HepG2 (cell line): ENCODE data around the gene THBS4. TPM values are rescaled to one million over a fixed set of nuclear protein-coding genes. Genes with fewer than 3 reads are reported as not detected.

Experiments
- ATAC-seq: fragments of 200-7000 bp; cut with Tn5 transposase; 3 replicates; pipeline ENCODE4 v1.9.1; 2020; ENCODE audit warnings: mild to moderate bottlenecking, moderate library complexity
- BruUV-seq: library from RNA; stranded (reverse); fragments of 400-500 nt; replicated peaks from 2 replicates; lab custom pipeline; 2021; lab: Mats Ljungman, UMichigan
- CTCF ChIA-PET: fragments of 300-600 bp; formaldehyde crosslinking; extraction: SDS; loops from one replicate; lab custom pipeline; 2021; ENCODE audit warnings: low total read pairs, inconsistent platforms, low intra/inter-chr PET ratio; lab: Yijun Ruan, JAX
- POLR2A ChIA-PET: fragments of 350-600 bp; sonication (Branson Sonifier 250); formaldehyde crosslinking; loops from one replicate; lab custom pipeline; 2020; ENCODE audit warnings: antibody characterized with exemption, inconsistent platforms; lab: Yijun Ruan, JAX
- DNase-seq: peaks from one replicate; pipeline ENCODE4 v3.0.0-alpha.2; 2015; ENCODE audit warnings: low spot score
- FAIRE-seq: peaks from 3 replicates; lab custom pipeline; 2011; peaks lifted over from hg19 to GRCh38; lab: Jason Lieb, UNC
- H2AFZ ChIP-seq: one replicate; pipeline ENCODE4 v1.6.1; 2011; ENCODE audit warnings: low read length, inconsistent platforms
- H3K27ac ChIP-seq: fragments of 300-600 bp; 3 replicates; pipeline ENCODE4 v1.8.0; 2011; ENCODE audit warnings: mixed run types, mild to moderate bottlenecking, mixed read lengths, low read length, inconsistent platforms; ENCODE audit not compliant: insufficient read depth; ENCODE audit errors: extremely low read length
- H3K27me3 ChIP-seq, 2 experiments: fragments of 200-600 bp in 1 of 2; 2 replicates in 1 of 2; 3 replicates in 1 of 2; pipeline versions ENCODE4 v1.6.0 to v1.8.0; 2011; ENCODE audit warnings: low read length in 2 of 2, mild to moderate bottlenecking in 2 of 2, moderate library complexity in 2 of 2, inconsistent platforms in 1 of 2; ENCODE audit not compliant: insufficient read depth in 2 of 2, control insufficient read depth in 1 of 2
- H3K36me3 ChIP-seq, 2 experiments: fragments of 200-600 bp in 1 of 2; replicated peaks in 1 of 2; 2 replicates in 1 of 2; 3 replicates in 1 of 2; pipeline versions ENCODE4 v1.5.1 to v1.8.0; 2011; ENCODE audit warnings: low read length in 2 of 2, inconsistent platforms in 1 of 2; ENCODE audit not compliant: insufficient read depth in 2 of 2, control insufficient read depth in 1 of 2
- H3K4me1 ChIP-seq: 2 replicates; pipeline ENCODE4 v1.5.1; 2012; ENCODE audit warnings: low read length, inconsistent platforms; ENCODE audit not compliant: insufficient read depth
- H3K4me2 ChIP-seq: 2 replicates; pipeline ENCODE4 v1.6.0; 2011; ENCODE audit warnings: low read depth, low read length, inconsistent platforms
- H3K4me3 ChIP-seq, 3 experiments: fragments of 200-600 bp in 1 of 3; sonication (generic), shearing (Covaris generic) in 1 of 3; replicated peaks in 1 of 3; 2 replicates each; pipeline ENCODE4 v1.5.1; 2011 to 2016; ENCODE audit warnings: low read length in 3 of 3, inconsistent platforms in 2 of 3, low read depth in 2 of 3, mild to moderate bottlenecking in 2 of 3, control low read depth in 1 of 3, mixed read lengths in 1 of 3; ENCODE audit not compliant: insufficient read depth in 1 of 3
- H3K79me2 ChIP-seq: one replicate; pipeline ENCODE4 v1.6.1; 2011; ENCODE audit warnings: low read length, inconsistent platforms; ENCODE audit not compliant: insufficient read depth
- H3K9ac ChIP-seq: 2 replicates; pipeline ENCODE4 v1.6.0; 2011; ENCODE audit warnings: mild to moderate bottlenecking, low read depth, low read length, inconsistent platforms; ENCODE audit not compliant: insufficient read depth
- H3K9me3 ChIP-seq: 2 replicates; pipeline ENCODE4 v1.5.1; 2012; ENCODE audit warnings: mild to moderate bottlenecking, low read length
- H4K20me1 ChIP-seq: 2 replicates; pipeline ENCODE4 v1.6.0; 2011; ENCODE audit warnings: inconsistent platforms, mild to moderate bottlenecking, low read length, moderate library complexity; ENCODE audit not compliant: insufficient read depth
- CREBL2 ChIP-seq: sonication (generic); formaldehyde crosslinking; IDR thresholded peaks from 2 replicates; pipeline ENCODE4 v1.8.1; 2023; ENCODE audit warnings: missing genetic modification reagents, mild to moderate bottlenecking, borderline replicate concordance
- MTF2 ChIP-seq: sonication (generic); formaldehyde crosslinking; IDR thresholded peaks from 2 replicates; pipeline ENCODE4 v1.5.0; 2020; ENCODE audit warnings: missing genetic modification reagents, borderline replicate concordance
- MYPOP ChIP-seq: sonication (generic); formaldehyde crosslinking; IDR thresholded peaks from 2 replicates; pipeline ENCODE4 v1.8.1; 2023; ENCODE audit warnings: mild to moderate bottlenecking, moderate library complexity, missing genetic modification reagents
- NAIF1 ChIP-seq: sonication (generic); formaldehyde crosslinking; IDR thresholded peaks from 2 replicates; pipeline ENCODE4 v1.5.0; 2020; ENCODE audit warnings: mild to moderate bottlenecking, missing genetic modification reagents, borderline replicate concordance
- POLR2A ChIP-seq, 2 experiments: IDR thresholded peaks; 2 replicates each; pipeline ENCODE4 v1.6.1; 2011; ENCODE audit warnings: low read depth in 2 of 2, low read length in 2 of 2, mild to moderate bottlenecking in 1 of 2, moderate library complexity in 1 of 2; ENCODE audit not compliant: insufficient read depth in 1 of 2
- PRDM10 ChIP-seq: sonication (generic); formaldehyde crosslinking; IDR thresholded peaks from 2 replicates; pipeline ENCODE4 v1.4.0; 2020; ENCODE audit warnings: low read depth, missing genetic modification reagents
- RBAK ChIP-seq: sonication (generic); formaldehyde crosslinking; IDR thresholded peaks from 2 replicates; pipeline ENCODE4 v1.5.1; 2020; ENCODE audit warnings: mild to moderate bottlenecking, missing genetic modification reagents
- SMAD9 ChIP-seq: sonication (generic); formaldehyde crosslinking; IDR thresholded peaks from 2 replicates; pipeline ENCODE4 v1.5.1; 2020; ENCODE audit warnings: mild to moderate bottlenecking, missing genetic modification reagents
- SP140L ChIP-seq: sonication (generic); formaldehyde crosslinking; IDR thresholded peaks from 2 replicates; pipeline ENCODE4 v1.4.0; 2020; ENCODE audit warnings: missing genetic modification reagents, borderline replicate concordance
- STAG1 ChIP-seq: sonication (generic); formaldehyde crosslinking; IDR thresholded peaks from 2 replicates; pipeline ENCODE4 v1.4.0; 2020; ENCODE audit warnings: missing genetic modification reagents
- THAP11 ChIP-seq: IDR thresholded peaks from 2 replicates; pipeline ENCODE4 v1.6.1; 2016; ENCODE audit warnings: missing biosample characterization, missing genetic modification reagents
- ZBTB20 ChIP-seq: sonication (generic); formaldehyde crosslinking; IDR thresholded peaks from 2 replicates; pipeline ENCODE4 v1.8.1; 2023; ENCODE audit warnings: missing genetic modification reagents, low read depth, mild to moderate bottlenecking, borderline replicate concordance
- ZBTB44 ChIP-seq: sonication (generic); formaldehyde crosslinking; IDR thresholded peaks from 2 replicates; pipeline ENCODE4 v1.4.0; 2020; ENCODE audit warnings: missing genetic modification reagents
- ZEB1 ChIP-seq: IDR thresholded peaks from 2 replicates; pipeline ENCODE4 v1.6.1; 2012; ENCODE audit warnings: mild to moderate bottlenecking, low read depth, inconsistent platforms; ENCODE audit not compliant: insufficient replicate concordance
- ZNF232 ChIP-seq: sonication (generic); formaldehyde crosslinking; IDR thresholded peaks from 2 replicates; pipeline ENCODE4 v1.4.0; 2020; ENCODE audit warnings: missing genetic modification reagents, borderline replicate concordance
- ZNF30 ChIP-seq: sonication (generic); formaldehyde crosslinking; IDR thresholded peaks from 2 replicates; pipeline ENCODE4 v1.5.0; 2020; ENCODE audit warnings: mild to moderate bottlenecking, missing genetic modification reagents
- ZNF768 ChIP-seq: sonication (generic); formaldehyde crosslinking; IDR thresholded peaks from 2 replicates; pipeline ENCODE4 v1.4.0; 2020; ENCODE audit warnings: missing genetic modification reagents
- ZNF891 ChIP-seq: sonication (generic); formaldehyde crosslinking; IDR thresholded peaks from 2 replicates; pipeline ENCODE4 v1.5.0; 2020; ENCODE audit warnings: mild to moderate bottlenecking, missing genetic modification reagents
- WGBS: methylation state at CpG from one replicate; pipeline ENCODE4 v1.1.6; 2017; ENCODE audit warnings: low lambda C conversion rate; 5-methylcytosine and 5-hydroxymethylcytosine counted together
- in situ Hi-C: cut with HindIII; loops from 2 replicates; pipeline ENCODE4 v1.10.0; 2017; ENCODE audit warnings: low pct_unique_long_range_greater_than_20kb; ENCODE audit not compliant: extremely low pct_ligation_motif_present
- intact Hi-C: fragments of 100-400 bp; cut with micrococcal nuclease; formaldehyde crosslinking; loops from one replicate; pipeline ENCODE4 v1.10.0; 2022; ENCODE audit not compliant: unreplicated experiment
- polyA plus RNA-seq, 8 experiments: library from polyadenylated mRNA; depleted of rRNA in 3 of 8; stranded (reverse) in 7 of 8; unstranded in 1 of 8; fragments of >200 nt; fragmentation: Illumina TruSeq in 4 of 8; extraction: Trizol in 4 of 8; gene quantifications; 2 replicates each; pipeline versions ENCODE4 v1.2.1 to v1.2.3, GENCODE V29; 2011 to 2016; ENCODE audit warnings: low read depth in 4 of 8, missing spikeins in 1 of 8, mixed read lengths in 1 of 8; ENCODE audit not compliant: insufficient read depth in 1 of 8
- total RNA-seq, 5 experiments: library from RNA; depleted of rRNA; stranded (reverse); fragments of >200 nt; fragmentation: Illumina TruSeq; extraction: Trizol; gene quantifications; 2 replicates each; pipeline ENCODE4 v1.2.3, GENCODE V29; 2016; ENCODE audit warnings: low read depth in 1 of 5

THBS4 gene
- total and polyA plus RNA-seq, 2 of the 13 experiments (the other 11 are each of a cell fraction or from before 2014, with no cell fraction given) = 0.60 to 1.2 TPM

- POLR2A ChIA-PET = no interaction called here
- intact Hi-C loops = no loop called here
- TF ChIP-seq POLR2A (IDR thresholded peaks at IDR 0.05; ENCODE audit: insufficient read depth in 1 of 2, low read depth in 2 of 2, low read length in 2 of 2) = no peak
- no peak for TF ChIP-seq THAP11 (CRISPR knock-in tag)
- no peak for TF ChIP-seq ZBTB44 (CRISPR knock-in tag)
- no peak for TF ChIP-seq SP140L (CRISPR knock-in tag)
- TF ChIP-seq RBAK = no peak
- TF ChIP-seq ZNF891 (CRISPR knock-in tag) = no peak
- TF ChIP-seq ZEB1 = no peak
- no peak for TF ChIP-seq NAIF1 (CRISPR knock-in tag)
- TF ChIP-seq ZNF232 = no peak
- no peak for TF ChIP-seq MTF2 (CRISPR knock-in tag)
- no peak for TF ChIP-seq ZBTB20
- no peak for TF ChIP-seq MYPOP (CRISPR knock-in tag)
- TF ChIP-seq ZNF768 (CRISPR knock-in tag) = no peak
- no peak for TF ChIP-seq SMAD9 (CRISPR knock-in tag)
- TF ChIP-seq CREBL2 = no peak
- no peak for TF ChIP-seq PRDM10 (CRISPR knock-in tag)
- no peak for TF ChIP-seq STAG1 (CRISPR knock-in tag)
- no peak for TF ChIP-seq ZNF30 (CRISPR knock-in tag)
Observed at GRCh38 chr5:80002677-80003076, 32.5 kb upstream of the THBS4 start.

More at GRCh38 chr5:80002677-80003076, 32.5 kb upstream of the THBS4 start:
- in situ Hi-C loops = no loop called here
- H2AFZ ChIP-seq = no peak overlapping the region
- no peaks in the 10 kb centered on the region for H3K4me1 ChIP-seq
- H3K4me3 ChIP-seq = no peak overlapping the region
- no peaks in the 10 kb centered on the region for H3K9me3 ChIP-seq
- no peaks in the 10 kb centered on the region for H3K36me3 ChIP-seq
- H3K79me2 ChIP-seq = no peaks in the 10 kb centered on the region
- no TSS peak for BruUV-seq
- FAIRE-seq (no peak), DNase-seq (no peak), ATAC-seq (no peak)
- no peaks in the 10 kb centered on the region for H4K20me1 ChIP-seq
- H3K27me3 ChIP-seq = no peaks in the 10 kb centered on the region
- H3K9ac ChIP-seq = no peak overlapping the region
- H3K27ac ChIP-seq = no peak overlapping the region
- CTCF ChIA-PET = no interaction called here
- no peak overlapping the region for H3K4me2 ChIP-seq
- WGBS = 96% methylated on average over 1 of the region's 1 CpG
